Testis (tissue), 2 donors: ENCODE data around the gene R3HDM2.
"Not testable (repeated sequence)": the region's sequence is repeated elsewhere in the genome, so short reads cannot be mapped to it uniquely, and the experiment has no call there.

Source experiments
- POLR2A ChIP-seq: fragments of 450-650 bp; IDR thresholded peaks from one replicate; pipeline ENCODE4 v1.6.1; 2017; ENCODE audit warnings: antibody characterized with exemption, mild to moderate bottlenecking, moderate library complexity
- TF ChIP-seq, protein P1 (sequence below), 3 experiments: fragments of 450-650 bp in 2 of 3; fragments of 200-600 bp in 1 of 3; sonication (generic) in 1 of 3; IDR thresholded peaks; one replicate each; pipeline ENCODE4 v1.5.1; 2016 to 2019; ENCODE audit warnings: antibody characterized with exemption in 3 of 3, mild to moderate bottlenecking in 2 of 3, moderate library complexity in 1 of 3

DNA sequence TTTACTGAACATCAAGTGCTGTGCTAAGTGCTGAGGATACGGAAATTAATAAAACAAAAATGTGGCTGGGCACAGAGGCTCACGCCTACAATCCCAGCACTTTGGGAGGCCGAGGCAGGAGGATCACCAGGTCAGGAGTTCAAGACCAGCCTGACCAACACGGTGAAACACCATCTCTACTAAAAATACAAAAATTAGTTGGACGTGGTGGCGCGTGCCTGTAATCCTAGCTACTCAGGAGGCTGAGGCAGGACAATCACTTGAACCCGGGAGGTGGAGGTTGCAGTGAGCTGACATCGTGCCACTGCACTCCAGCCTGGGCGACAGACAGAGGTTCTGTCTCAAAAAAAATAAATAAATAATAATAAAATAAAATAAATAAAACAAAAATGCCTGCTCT, 3.9 kb downstream of the R3HDM2 start:
- TF ChIP-seq, protein P1, sequence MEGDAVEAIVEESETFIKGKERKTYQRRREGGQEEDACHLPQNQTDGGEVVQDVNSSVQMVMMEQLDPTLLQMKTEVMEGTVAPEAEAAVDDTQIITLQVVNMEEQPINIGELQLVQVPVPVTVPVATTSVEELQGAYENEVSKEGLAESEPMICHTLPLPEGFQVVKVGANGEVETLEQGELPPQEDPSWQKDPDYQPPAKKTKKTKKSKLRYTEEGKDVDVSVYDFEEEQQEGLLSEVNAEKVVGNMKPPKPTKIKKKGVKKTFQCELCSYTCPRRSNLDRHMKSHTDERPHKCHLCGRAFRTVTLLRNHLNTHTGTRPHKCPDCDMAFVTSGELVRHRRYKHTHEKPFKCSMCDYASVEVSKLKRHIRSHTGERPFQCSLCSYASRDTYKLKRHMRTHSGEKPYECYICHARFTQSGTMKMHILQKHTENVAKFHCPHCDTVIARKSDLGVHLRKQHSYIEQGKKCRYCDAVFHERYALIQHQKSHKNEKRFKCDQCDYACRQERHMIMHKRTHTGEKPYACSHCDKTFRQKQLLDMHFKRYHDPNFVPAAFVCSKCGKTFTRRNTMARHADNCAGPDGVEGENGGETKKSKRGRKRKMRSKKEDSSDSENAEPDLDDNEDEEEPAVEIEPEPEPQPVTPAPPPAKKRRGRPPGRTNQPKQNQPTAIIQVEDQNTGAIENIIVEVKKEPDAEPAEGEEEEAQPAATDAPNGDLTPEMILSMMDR (IDR thresholded peaks at IDR 0.05), result not testable (repeated sequence)
- TF ChIP-seq POLR2A, result not testable (repeated sequence)
